ENCODE measurements around the gene P2RY4. TPM values are rescaled to one million over a fixed set of nuclear protein-coding genes. Genes with fewer than 3 reads are reported as not detected.
"Not testable (repeated sequence)": the region's sequence is repeated elsewhere in the genome, so short reads cannot be mapped to it uniquely, and the experiment has no call there.

Gene P2RY4
- total and polyA plus RNA-seq, 2 donors, result 0.06 to 0.74 TPM

DNA sequence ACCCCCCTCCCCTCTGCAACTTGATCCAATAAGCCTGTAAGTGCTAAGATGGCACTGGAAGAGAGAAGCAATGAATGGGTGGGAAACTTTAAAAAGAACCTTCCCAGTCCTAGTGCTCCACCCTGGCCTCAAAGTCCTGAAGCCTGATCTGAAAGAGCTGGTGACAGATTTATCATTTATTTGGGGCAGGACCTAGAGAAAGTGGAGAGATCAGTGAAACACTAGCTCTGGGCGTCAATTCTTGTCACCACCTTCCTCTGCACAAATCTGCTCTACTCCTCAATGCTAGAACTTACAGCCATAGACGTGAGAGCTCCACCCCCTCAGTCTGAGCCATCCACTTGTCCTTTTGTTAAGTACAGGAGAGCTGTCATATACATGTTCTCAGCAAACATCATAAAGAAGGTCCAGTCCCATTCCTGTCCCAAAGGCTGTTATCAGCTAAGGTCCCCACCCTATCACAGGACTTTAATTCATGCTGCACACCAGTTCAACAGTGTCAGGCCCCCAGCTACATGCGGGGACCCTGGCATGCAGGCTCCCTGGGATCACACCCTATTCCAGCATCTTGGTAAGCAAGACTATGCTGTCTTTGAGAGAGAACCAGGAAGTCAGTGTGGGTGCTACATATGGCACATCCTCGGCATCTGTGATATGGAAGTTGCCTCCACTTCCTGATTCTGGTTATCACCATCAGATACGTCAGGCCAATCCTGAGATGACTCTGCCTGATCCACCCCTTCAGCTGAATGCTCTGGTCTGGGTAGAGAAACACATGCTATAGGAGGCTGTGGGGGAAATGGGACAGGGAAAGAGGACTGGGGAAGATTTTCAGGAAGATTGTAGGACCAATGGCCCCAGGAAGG, 2.3 kb downstream of the P2RY4 start:
- Histone ChIP-seq H3K27ac (ENCODE audit: low read depth) (no peak overlapping the region), H3K36me3 (ENCODE audit: insufficient read depth) (peaks cover 2% of the 10 kb centered on the region), H3K4me3 (ENCODE audit: low read depth, low read length) (no peak overlapping the region), H3K4me1 (ENCODE audit: insufficient read depth) (no peaks in the 10 kb centered on the region)
- WGBS, result 83% methylated on average over 5 of the region's 5 CpGs
- no peak for DNase-seq (ENCODE audit: extremely low spot score)

GRCh38 chrX:70255452-70255851, 4.6 kb downstream of the P2RY4 start:
- WGBS, result 34% methylated on average over 2 of the region's 2 CpGs
- Histone ChIP-seq H3K27ac (ENCODE audit: low read depth) (no peak overlapping the region), H3K4me1 (ENCODE audit: insufficient read depth) (no peaks in the 10 kb centered on the region), H3K36me3 (ENCODE audit: insufficient read depth) (peaks cover 2% of the 10 kb centered on the region), H3K4me3 (ENCODE audit: low read depth, low read length) (no peak overlapping the region)
- no peak for DNase-seq (ENCODE audit: extremely low spot score)

GRCh38 chrX:70254909-70255308, 5.1 kb downstream of the P2RY4 start:
- peaks cover 2% of the 10 kb centered on the region for H3K36me3 ChIP-seq (ENCODE audit: insufficient read depth)
- H3K4me3 ChIP-seq (ENCODE audit: low read depth, low read length), result no peak overlapping the region
- H3K4me1 ChIP-seq (ENCODE audit: insufficient read depth), result no peaks in the 10 kb centered on the region
- WGBS, result 80% methylated on average over 3 of the region's 3 CpGs
- no peak for DNase-seq (ENCODE audit: extremely low spot score)
- no peak overlapping the region for H3K27ac ChIP-seq (ENCODE audit: low read depth)

DNA sequence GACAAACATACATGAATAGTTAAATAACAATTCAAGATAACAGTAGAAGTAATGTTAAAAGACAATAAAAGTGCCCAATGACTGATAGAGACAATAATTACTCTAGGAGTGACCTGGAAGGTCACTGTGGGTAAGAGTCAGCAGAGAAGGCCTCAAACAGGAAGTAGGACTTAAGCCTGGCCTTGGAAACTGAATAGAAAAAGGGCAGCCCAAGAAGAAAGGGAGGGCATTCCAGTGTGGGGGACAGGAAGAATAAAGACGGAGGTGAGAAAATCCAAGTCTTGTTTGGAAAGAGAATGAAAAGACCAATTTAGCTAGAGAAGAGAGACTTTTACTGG, 6.0 kb downstream of the P2RY4 start:
- no peak for DNase-seq (ENCODE audit: extremely low spot score)
- Histone ChIP-seq H3K4me1 (ENCODE audit: insufficient read depth) (no peaks in the 10 kb centered on the region), H3K4me3 (ENCODE audit: low read depth, low read length) (no peak overlapping the region), H3K36me3 (ENCODE audit: insufficient read depth) (no peaks in the 10 kb centered on the region), H3K27ac (ENCODE audit: low read depth) (no peak overlapping the region)
- WGBS, result 84% methylated on average over 1 of the region's 1 CpG

DNA sequence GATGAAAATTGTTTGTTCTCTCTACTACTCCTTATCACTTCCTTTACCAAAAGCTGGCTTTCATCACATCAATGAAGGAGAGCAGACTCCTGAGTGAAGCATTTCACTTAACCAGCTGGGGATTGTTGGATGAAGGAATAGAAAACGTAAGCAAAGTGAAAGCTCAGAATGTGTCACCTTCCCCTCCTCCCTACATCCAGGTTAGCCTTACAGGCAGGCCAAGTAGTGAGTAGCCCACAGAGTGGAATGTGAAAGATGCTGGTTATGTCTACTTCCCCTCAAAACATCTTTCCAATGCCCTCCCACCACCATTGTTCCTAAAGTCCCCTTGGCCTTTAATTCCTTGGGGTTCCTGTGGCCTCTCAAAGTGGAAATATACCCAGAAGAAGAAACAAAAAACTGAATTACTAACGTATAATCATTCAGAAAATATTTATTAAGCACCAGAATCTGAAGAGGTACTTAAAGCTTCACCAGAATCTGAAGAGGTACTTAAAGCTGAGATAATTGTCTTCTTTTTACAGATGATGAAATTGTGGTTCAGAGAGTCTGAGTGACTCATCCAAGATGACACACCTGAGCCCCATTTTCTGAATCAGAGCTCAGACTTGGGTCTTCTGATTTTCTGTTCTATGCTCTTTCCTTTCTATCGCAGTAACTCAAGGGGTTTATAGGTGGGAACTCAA, 6.5 kb downstream of the P2RY4 start:
- Histone ChIP-seq H3K36me3 (ENCODE audit: insufficient read depth) (no peaks in the 10 kb centered on the region), H3K4me1 (ENCODE audit: insufficient read depth) (no peaks in the 10 kb centered on the region), H3K27ac (ENCODE audit: low read depth) (no peak overlapping the region), H3K4me3 (ENCODE audit: low read depth, low read length) (no peak overlapping the region)
- 91% methylated on average over 3 of the region's 3 CpGs for WGBS
- no peak for DNase-seq (ENCODE audit: extremely low spot score)

DNA sequence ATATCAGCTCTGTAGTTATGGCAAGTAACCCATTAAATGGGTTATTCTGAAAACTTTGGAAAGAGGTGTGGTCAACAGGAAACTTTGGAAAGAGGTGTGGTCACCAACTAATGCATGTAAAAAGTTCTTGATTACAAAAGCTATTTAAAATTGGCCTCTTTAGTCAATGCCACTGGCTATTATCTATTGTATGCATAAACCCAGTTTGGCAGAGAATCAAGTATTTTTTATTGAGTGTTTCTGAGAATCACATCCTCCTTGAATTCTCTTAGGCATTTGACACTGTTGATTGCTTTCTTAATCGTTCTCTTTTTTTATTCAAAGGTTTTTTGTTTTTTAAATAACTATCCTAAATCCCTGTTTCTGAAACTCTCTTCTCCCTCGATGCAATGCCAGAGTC, 7.5 kb downstream of the P2RY4 start:
- no peak overlapping the region for H3K4me3 ChIP-seq (ENCODE audit: low read depth, low read length)
- no peak overlapping the region for H3K27ac ChIP-seq (ENCODE audit: low read depth)
- no peak for DNase-seq (ENCODE audit: extremely low spot score)
- H3K36me3 ChIP-seq (ENCODE audit: insufficient read depth), result no peaks in the 10 kb centered on the region
- 41% methylated on average over 2 of the region's 2 CpGs for WGBS
- no peaks in the 10 kb centered on the region for H3K4me1 ChIP-seq (ENCODE audit: insufficient read depth)

GRCh38 chrX:70247252-70247651, 12.8 kb downstream of the P2RY4 start:
- WGBS, result 89% methylated on average over 2 of the region's 2 CpGs
- no peaks in the 10 kb centered on the region for H3K36me3 ChIP-seq (ENCODE audit: insufficient read depth)
- H3K4me3 ChIP-seq (ENCODE audit: low read depth, low read length), result no peak overlapping the region
- no peak overlapping the region for H3K27ac ChIP-seq (ENCODE audit: low read depth)
- DNase-seq (ENCODE audit: extremely low spot score), result no peak
- no peaks in the 10 kb centered on the region for H3K4me1 ChIP-seq (ENCODE audit: insufficient read depth)

DNA sequence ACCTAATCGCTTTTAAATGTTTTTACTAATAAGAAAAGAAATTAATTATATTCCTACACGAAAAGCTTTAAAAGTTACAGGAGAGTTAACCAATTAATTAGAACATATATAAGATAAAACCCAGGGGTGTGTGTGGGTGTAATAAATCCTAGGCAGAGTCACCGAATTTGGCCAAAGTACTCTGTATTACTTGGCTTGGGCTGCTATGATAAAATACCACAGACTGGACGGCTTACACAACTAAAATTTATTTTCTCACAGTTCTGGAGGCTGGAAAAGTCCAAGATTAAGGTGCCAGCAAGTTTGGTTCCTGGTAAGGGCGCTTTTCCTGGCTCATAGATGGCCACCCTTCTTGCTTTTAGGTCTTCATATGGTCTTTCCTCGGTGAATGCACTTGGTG, 15.1 kb downstream of the P2RY4 start:
- Histone ChIP-seq H3K36me3 (ENCODE audit: insufficient read depth) (no peaks in the 10 kb centered on the region), H3K4me3 (ENCODE audit: low read depth, low read length) (no peak overlapping the region), H3K4me1 (ENCODE audit: insufficient read depth) (no peaks in the 10 kb centered on the region), H3K27ac (ENCODE audit: low read depth) (no peak overlapping the region)
- 76% methylated on average over 6 of the region's 6 CpGs for WGBS
- no peak for DNase-seq (ENCODE audit: extremely low spot score)

GRCh38 chrX:70243601-70244000, 16.4 kb downstream of the P2RY4 start:
- WGBS, result 69% methylated on average over 5 of the region's 5 CpGs
- H3K4me1 ChIP-seq (ENCODE audit: insufficient read depth); H3K4me3 ChIP-seq (ENCODE audit: low read depth, low read length); H3K36me3 ChIP-seq (ENCODE audit: insufficient read depth); DNase-seq (ENCODE audit: extremely low spot score); H3K27ac ChIP-seq (ENCODE audit: low read depth): not testable (repeated sequence)

DNA sequence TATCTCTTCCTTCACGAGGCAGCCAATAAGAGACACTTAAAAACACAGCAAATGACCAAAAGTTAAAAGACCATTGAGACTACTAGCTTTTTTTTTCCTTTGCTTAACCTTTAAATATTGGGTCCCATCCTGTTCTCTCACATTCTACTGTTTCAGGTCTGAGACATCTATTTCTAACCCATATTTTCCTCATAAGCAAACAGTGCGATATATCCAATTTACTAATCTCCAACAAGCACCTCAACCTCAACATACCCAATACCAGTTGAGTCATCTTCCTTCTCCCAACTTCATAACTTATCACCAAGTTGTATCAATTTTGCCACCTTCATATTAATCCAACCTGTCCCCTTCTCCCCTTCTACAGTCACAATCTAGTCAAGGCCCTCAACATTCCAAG, 18.5 kb downstream of the P2RY4 start:
- no peak overlapping the region for H3K4me3 ChIP-seq (ENCODE audit: low read depth, low read length)
- H3K4me1 ChIP-seq (ENCODE audit: insufficient read depth), result no peaks in the 10 kb centered on the region
- DNase-seq (ENCODE audit: extremely low spot score), result no peak
- no peak overlapping the region for H3K27ac ChIP-seq (ENCODE audit: low read depth)
- no peaks in the 10 kb centered on the region for H3K36me3 ChIP-seq (ENCODE audit: insufficient read depth)
- WGBS, result 91% methylated on average over 2 of the region's 2 CpGs

GRCh38 chrX:70240751-70241150, 19.3 kb downstream of the P2RY4 start:
- Histone ChIP-seq H3K36me3 (ENCODE audit: insufficient read depth) (no peaks in the 10 kb centered on the region), H3K4me1 (ENCODE audit: insufficient read depth) (no peaks in the 10 kb centered on the region), H3K4me3 (ENCODE audit: low read depth, low read length) (no peak overlapping the region), H3K27ac (ENCODE audit: low read depth) (no peak overlapping the region)
- DNase-seq (ENCODE audit: extremely low spot score), result no peak
- 96% methylated on average over 1 of the region's 1 CpG for WGBS

- H3K4me3 ChIP-seq (ENCODE audit: low read depth, low read length), result no peak within 1 kb of the TSS
- no peaks in the 10 kb centered on the region for H3K4me1 ChIP-seq (ENCODE audit: insufficient read depth)
- WGBS, result 82% methylated on average over 3 of the region's 3 CpGs
- no peaks in the 10 kb centered on the region for H3K36me3 ChIP-seq (ENCODE audit: insufficient read depth)
- H3K27ac ChIP-seq (ENCODE audit: low read depth), result no peak within 1 kb of the TSS
- DNase-seq (ENCODE audit: extremely low spot score), result no peak
Observed at GRCh38 chrX:70234355-70234754, 25.6 kb downstream of the P2RY4 start, which contains the start of gene AWAT1. Gene AWAT1 (plus strand): TSS chrX:70234655. CDS start chrX:70234696, 41 bp downstream.

- Histone ChIP-seq H3K27ac (ENCODE audit: low read depth) (no peak overlapping the region), H3K36me3 (ENCODE audit: insufficient read depth) (no peaks in the 10 kb centered on the region), H3K4me1 (ENCODE audit: insufficient read depth) (no peaks in the 10 kb centered on the region), H3K4me3 (ENCODE audit: low read depth, low read length) (no peak overlapping the region)
- 61% methylated on average over 4 of the region's 4 CpGs for WGBS
- no peak for DNase-seq (ENCODE audit: extremely low spot score)
Observed at GRCh38 chrX:70231666-70232065, 28.3 kb downstream of the P2RY4 start.

DNA sequence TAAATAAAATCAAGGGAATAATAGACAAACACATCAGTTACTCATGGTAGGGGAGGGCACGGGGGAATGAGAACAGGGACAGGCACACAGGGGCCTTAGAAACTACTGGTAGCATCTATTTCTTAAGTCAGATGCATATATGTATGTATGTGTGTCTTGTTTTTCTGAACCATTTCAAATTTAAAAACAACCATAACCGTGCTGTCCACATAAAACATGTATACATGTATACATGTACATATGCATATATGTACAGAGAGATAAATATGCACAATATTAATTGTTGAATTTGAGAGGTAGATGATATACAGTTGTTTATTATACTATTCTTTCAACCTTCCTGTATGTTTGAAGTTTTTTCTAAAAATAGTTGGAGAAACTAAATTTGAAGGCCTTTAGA, 33.3 kb downstream of the P2RY4 start:
- 97% methylated on average over 2 of the region's 2 CpGs for WGBS
- Histone ChIP-seq H3K36me3 (ENCODE audit: insufficient read depth) (no peaks in the 10 kb centered on the region), H3K4me1 (ENCODE audit: insufficient read depth) (no peaks in the 10 kb centered on the region), H3K4me3 (ENCODE audit: low read depth, low read length) (no peak overlapping the region), H3K27ac (ENCODE audit: low read depth) (no peak overlapping the region)
- no peak for DNase-seq (ENCODE audit: extremely low spot score)

Measured in urinary bladder (tissue), 4 donors.